ENCODE measurements around the gene GID8. TPM values are rescaled to one million over a fixed set of nuclear protein-coding genes. Genes with fewer than 3 reads are reported as not detected.

The GID8 gene
- total and polyA plus RNA-seq, 2 of the 13 experiments (the other 11 are each of a cell fraction or from before 2014, with no cell fraction given): 39.6 to 59.8 TPM

DNA sequence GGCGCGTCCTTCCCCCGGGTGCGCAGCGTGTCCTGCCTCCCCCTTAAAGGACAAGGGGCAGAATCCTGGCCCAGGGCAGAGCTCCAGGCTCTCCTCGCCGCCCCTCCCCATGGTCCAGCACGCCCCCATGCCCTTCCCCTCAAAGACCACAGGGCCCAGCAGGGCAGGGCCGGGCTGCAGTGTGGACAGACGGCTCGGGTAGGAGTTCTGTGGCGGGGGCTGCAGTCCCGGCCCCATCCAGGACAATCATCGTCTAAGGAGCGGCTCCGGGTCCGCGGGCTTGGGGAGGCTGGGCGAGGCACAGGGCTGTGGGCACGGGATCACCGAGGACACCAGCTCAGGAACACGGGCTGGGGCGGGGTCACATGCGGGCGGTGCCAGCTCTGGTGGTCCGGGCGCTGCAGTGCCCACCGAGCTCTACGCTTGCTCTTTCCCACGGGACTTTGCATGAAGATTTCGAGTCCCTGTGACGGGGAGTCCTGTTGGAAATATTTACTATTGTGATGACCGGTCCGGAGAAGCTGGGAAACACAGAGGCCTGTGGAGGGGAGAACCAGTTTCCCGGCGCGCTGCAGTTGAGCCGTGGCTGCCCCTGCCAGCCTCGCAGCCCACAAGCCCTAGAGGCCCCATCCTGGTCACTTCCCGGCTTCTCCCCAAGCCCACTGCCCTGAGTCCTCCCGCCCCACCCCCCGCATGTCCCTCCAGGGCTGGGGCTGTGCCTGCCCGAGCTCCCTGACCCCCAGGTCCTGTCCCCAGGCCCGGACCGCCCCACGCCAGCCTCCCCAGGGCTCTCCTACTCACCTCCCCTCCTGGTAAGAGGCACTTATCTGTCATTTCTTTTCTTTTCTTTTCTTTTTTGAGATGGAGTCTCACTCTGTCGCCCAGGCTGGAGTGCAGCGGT, 35.1 kb downstream of the GID8 start (continued):
- TF ChIP-seq, protein P1, sequence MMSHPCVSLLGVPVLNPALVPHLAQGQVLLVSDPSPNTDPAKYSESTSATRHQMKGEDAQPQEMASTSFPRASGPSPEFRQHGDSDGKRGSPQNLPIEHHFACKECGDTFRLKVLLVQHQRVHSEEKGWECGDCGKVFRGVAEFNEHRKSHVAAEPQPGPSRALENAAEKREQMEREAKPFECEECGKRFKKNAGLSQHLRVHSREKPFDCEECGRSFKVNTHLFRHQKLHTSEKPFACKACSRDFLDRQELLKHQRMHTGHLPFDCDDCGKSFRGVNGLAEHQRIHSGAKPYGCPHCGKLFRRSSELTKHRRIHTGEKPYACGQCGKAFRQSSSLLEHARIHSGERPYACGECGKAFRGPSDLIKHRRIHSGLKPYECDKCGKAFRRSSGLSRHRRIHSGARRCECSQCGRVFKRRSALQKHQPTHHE (CRISPR knock-in tag; IDR thresholded peaks at IDR 0.05; ENCODE audit: borderline replicate concordance): no peak
- peak; percentile 65 for TF ChIP-seq EEA1 (CRISPR knock-in tag; IDR thresholded peaks at IDR 0.05; ENCODE audit: borderline replicate concordance)
- TF ChIP-seq SP2 (CRISPR knock-in tag; IDR thresholded peaks at IDR 0.05): no peak
- TF ChIP-seq, protein P2, sequence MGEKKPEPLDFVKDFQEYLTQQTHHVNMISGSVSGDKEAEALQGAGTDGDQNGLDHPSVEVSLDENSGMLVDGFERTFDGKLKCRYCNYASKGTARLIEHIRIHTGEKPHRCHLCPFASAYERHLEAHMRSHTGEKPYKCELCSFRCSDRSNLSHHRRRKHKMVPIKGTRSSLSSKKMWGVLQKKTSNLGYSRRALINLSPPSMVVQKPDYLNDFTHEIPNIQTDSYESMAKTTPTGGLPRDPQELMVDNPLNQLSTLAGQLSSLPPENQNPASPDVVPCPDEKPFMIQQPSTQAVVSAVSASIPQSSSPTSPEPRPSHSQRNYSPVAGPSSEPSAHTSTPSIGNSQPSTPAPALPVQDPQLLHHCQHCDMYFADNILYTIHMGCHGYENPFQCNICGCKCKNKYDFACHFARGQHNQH (CRISPR knock-in tag; IDR thresholded peaks at IDR 0.05): no peak
- no peak for TF ChIP-seq ZNF670 (CRISPR knock-in tag; IDR thresholded peaks at IDR 0.05; ENCODE audit: borderline replicate concordance)
- TF ChIP-seq, protein P3, sequence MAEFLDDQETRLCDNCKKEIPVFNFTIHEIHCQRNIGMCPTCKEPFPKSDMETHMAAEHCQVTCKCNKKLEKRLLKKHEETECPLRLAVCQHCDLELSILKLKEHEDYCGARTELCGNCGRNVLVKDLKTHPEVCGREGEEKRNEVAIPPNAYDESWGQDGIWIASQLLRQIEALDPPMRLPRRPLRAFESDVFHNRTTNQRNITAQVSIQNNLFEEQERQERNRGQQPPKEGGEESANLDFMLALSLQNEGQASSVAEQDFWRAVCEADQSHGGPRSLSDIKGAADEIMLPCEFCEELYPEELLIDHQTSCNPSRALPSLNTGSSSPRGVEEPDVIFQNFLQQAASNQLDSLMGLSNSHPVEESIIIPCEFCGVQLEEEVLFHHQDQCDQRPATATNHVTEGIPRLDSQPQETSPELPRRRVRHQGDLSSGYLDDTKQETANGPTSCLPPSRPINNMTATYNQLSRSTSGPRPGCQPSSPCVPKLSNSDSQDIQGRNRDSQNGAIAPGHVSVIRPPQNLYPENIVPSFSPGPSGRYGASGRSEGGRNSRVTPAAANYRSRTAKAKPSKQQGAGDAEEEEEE (CRISPR knock-in tag; IDR thresholded peaks at IDR 0.05; ENCODE audit: borderline replicate concordance): no peak
- TF ChIP-seq, protein P4, sequence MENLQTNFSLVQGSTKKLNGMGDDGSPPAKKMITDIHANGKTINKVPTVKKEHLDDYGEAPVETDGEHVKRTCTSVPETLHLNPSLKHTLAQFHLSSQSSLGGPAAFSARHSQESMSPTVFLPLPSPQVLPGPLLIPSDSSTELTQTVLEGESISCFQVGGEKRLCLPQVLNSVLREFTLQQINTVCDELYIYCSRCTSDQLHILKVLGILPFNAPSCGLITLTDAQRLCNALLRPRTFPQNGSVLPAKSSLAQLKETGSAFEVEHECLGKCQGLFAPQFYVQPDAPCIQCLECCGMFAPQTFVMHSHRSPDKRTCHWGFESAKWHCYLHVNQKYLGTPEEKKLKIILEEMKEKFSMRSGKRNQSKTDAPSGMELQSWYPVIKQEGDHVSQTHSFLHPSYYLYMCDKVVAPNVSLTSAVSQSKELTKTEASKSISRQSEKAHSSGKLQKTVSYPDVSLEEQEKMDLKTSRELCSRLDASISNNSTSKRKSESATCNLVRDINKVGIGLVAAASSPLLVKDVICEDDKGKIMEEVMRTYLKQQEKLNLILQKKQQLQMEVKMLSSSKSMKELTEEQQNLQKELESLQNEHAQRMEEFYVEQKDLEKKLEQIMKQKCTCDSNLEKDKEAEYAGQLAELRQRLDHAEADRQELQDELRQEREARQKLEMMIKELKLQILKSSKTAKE (CRISPR knock-in tag; IDR thresholded peaks at IDR 0.05; ENCODE audit: borderline replicate concordance): no peak
- TF ChIP-seq, protein P5, sequence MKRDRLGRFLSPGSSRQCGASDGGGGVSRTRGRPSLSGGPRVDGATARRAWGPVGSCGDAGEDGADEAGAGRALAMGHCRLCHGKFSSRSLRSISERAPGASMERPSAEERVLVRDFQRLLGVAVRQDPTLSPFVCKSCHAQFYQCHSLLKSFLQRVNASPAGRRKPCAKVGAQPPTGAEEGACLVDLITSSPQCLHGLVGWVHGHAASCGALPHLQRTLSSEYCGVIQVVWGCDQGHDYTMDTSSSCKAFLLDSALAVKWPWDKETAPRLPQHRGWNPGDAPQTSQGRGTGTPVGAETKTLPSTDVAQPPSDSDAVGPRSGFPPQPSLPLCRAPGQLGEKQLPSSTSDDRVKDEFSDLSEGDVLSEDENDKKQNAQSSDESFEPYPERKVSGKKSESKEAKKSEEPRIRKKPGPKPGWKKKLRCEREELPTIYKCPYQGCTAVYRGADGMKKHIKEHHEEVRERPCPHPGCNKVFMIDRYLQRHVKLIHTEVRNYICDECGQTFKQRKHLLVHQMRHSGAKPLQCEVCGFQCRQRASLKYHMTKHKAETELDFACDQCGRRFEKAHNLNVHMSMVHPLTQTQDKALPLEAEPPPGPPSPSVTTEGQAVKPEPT (CRISPR knock-in tag; IDR thresholded peaks at IDR 0.05; ENCODE audit: low read depth): no peak
- no peak for TF ChIP-seq SRSF4 (IDR thresholded peaks at IDR 0.05; ENCODE audit: low read depth, low read length, poor library complexity, severe bottlenecking)
- no peak for TF ChIP-seq SMAD9 (CRISPR knock-in tag; IDR thresholded peaks at IDR 0.05)
- no peak for TF ChIP-seq ZNF34 (CRISPR knock-in tag; IDR thresholded peaks at IDR 0.05; ENCODE audit: borderline replicate concordance)
- no peak for TF ChIP-seq ZNF138 (CRISPR knock-in tag; IDR thresholded peaks at IDR 0.05; ENCODE audit: low read depth)
- TF ChIP-seq, protein P6, sequence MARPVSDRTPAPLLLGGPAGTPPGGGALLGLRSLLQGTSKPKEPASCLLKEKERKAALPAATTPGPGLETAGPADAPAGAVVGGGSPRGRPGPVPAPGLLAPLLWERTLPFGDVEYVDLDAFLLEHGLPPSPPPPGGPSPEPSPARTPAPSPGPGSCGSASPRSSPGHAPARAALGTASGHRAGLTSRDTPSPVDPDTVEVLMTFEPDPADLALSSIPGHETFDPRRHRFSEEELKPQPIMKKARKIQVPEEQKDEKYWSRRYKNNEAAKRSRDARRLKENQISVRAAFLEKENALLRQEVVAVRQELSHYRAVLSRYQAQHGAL (CRISPR knock-in tag; IDR thresholded peaks at IDR 0.05; ENCODE audit: not compliant biosample characterization): no peak
- no peak for TF ChIP-seq ZNF44 (CRISPR knock-in tag; IDR thresholded peaks at IDR 0.05)
- TF ChIP-seq KLF6 (CRISPR knock-in tag; IDR thresholded peaks at IDR 0.05): 0 out of 2 replicates have a peak, but pooled peaks have one; percentile 2
- TF ChIP-seq ZNF781 (CRISPR knock-in tag; IDR thresholded peaks at IDR 0.05; ENCODE audit: borderline replicate concordance, not compliant biosample characterization): no peak
- TF ChIP-seq, protein P7, sequence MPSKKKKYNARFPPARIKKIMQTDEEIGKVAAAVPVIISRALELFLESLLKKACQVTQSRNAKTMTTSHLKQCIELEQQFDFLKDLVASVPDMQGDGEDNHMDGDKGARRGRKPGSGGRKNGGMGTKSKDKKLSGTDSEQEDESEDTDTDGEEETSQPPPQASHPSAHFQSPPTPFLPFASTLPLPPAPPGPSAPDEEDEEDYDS (CRISPR knock-in tag; IDR thresholded peaks at IDR 0.05): no peak
